ENCODE results near the gene HOXA3.

HOXA3 gene

GRCh38 chr7:27177795-27178320 is 25.5 kb upstream of the HOXA3 start:
- DNase-seq, result peak; percentile 34

DNA sequence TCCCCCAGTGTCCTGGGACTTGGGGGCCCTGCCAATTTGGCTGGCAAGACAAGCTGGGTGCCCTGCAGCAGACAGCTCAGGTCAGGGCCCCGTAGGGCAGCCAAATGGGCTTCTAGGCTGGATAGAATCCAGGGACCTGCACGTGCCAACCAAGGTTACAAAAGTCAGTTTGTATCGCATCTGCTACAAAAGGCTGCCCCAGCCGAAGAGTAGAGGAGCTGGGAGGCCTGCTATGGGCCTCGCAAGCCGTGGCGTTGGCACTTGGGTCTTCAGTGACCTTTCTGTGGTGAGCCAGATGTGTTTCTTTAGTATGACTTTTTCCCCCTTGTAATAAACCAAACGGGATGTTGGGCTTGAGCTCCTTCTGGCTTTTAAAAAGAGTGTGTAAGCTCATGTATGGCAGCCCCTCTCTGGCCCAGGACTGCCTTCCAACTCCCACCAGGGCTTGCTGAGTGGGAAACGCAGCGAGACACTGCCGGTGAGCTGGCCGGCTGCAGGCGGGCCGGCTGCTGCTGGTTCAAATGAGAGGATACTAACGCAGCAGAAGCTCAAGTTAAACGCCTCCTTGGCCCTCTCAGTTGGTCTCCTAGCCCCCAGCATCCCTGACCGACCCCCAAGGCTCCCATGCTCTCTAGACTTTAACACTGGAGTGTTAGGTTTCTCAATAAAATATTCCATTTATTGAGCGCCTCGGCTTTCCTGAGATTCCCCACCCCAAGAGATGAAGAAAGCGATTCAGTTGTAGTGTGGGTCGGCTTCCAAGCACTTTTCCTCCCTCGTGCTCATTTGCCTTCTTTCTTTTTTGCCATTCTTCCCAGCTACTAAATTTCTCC is 24.8 kb upstream of the HOXA3 start:
- no peak for DNase-seq

GRCh38 chr7:27176524-27176845 is 24.1 kb upstream of the HOXA3 start:
- no peak for DNase-seq

DNA sequence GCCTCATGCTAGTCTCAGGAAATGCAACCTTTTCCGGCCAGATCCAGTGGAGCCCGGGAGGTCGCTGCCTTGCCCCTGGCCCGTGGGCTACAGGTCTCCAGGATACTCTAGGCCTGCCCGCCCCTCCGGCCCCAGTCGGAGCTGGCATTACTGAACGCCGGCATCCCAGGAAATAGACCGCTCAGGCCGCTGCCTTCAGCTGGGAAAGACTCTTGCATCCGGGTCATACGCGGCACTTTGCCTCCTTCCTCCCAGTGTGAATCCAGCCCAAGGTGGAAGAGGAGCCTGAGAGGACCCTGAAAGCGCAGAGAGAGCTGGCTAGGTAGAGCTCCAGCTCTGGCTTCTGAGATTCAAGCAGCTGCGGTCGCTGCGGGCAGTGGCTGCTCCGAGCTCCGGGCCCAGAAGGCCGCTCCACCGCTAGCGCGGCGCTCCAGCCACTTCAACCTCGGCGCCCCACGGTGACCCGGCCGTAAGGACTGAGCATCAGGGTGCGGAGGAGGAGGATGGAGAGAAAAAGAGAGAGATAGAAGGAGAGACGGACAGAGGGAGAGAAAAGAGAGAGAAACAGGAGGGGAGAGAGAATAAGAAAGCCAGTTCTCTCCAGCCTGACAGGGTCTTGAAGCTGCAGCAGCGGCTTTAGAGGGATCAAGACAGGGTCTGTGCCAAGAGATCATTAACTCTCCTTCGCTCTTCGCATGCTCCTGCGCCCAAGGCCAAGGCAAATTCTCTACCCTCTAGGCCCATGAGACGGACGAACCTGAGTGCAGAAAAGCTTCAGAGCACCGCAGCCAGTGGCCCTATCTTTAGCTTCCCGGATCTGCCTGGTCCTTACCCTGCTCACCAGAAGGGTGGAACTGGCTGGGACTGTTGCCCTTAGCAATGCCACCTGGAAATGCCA is 23.5 kb upstream of the HOXA3 start:
- no peak for DNase-seq

DNA sequence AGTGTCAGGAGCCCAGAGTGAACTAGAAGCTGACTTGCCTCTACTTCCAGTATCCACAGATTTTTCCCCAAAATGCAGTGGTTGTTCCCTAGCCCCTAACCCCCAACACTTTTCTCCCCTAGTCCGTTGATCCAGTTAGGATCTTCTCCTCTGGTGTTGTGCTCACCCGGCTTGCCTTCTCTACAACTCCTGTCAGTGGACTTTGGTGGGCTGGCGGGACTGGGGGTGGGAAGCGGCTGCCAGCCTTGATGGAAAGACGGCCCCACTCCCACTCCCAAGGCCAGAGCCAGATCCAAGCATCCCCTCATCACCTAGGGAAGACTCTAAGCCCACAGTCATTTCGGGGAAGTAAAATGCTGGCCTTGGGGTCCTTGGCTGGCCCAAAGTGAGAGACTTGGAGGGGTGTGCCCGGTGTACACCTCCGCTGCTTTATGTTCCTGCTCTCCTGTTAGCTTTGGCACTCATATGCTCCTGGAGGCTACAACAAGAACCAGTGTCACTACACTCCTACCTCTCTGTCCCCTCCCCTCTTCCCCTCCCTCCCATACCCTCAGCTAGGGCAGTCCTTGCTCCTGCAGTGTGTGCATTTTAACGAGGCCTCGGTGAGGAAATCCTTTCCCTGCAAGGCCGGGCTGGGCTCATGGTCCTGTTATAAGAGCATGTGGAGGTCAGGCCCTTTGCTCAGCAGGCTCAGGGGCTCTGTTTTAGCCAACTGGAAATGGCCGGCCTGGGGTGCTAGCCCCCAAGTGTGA is 22.7 kb upstream of the HOXA3 start:
- peak; percentile 61 for DNase-seq

GRCh38 chr7:27173956-27174873 is 21.8 kb upstream of the HOXA3 start, which contains the start of gene HOXA10:
TSS of gene HOXA10 (minus strand) at chr7:27174320. CDS start at chr7:27174306, 14 bp downstream.
- peak; percentile 86 for DNase-seq

DNA sequence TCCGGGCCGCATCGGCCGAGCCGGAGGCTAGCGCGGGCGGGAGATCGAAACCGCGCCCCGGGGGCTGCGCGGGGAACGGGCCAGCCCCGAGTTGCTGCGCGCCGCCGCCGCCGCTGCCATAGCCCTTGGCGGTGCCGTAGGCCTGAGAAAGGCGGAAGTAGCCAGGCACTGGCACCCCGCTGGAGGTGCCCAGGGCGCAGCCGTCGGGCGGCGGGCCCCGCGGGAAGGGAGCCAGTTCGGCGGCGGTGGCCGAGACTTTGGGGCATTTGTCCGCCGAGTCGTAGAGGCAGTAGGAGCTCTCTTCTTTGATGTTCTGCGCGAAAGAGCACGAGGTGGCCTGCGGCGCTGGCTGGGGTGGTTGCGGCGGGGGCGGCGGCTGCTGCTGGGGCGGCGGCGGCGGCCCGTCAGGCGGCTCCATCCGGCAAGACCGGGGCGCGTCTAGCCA is 21.1 kb upstream of the HOXA3 start:
- peak; percentile 85 for DNase-seq

GRCh38 chr7:27172823-27173510 is 20.6 kb upstream of the HOXA3 start:
- peak; percentile 91 for DNase-seq

DNA sequence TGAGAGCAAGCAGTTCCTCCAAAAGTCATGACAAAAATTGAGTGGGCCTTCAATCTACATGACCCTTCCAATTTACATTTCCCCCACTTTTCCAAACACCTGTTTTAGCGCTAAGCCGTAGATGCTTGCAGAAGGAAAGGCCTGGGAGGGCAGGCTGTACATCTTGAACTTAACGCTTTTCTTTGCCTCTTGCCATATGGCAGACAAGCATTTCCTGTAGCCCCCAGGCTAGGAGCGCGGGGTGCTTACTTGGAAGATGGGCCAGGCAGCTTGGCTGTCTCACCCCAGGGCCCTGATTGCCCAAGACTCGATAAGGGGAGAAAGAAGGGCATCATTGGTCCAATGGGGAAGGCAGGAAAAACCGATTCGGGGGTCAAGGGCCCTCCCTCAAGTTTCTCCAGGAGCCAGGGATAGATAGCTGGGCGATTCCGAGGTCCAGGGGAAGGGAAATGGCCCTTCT is 20.0 kb upstream of the HOXA3 start:
- peak; percentile 86 for DNase-seq

- peak; percentile 69 for DNase-seq
Observed at GRCh38 chr7:27171637-27172314, 19.4 kb upstream of the HOXA3 start.

GRCh38 chr7:27171325-27171636 is 18.9 kb upstream of the HOXA3 start:
- DNase-seq, result peak; percentile 69

DNA sequence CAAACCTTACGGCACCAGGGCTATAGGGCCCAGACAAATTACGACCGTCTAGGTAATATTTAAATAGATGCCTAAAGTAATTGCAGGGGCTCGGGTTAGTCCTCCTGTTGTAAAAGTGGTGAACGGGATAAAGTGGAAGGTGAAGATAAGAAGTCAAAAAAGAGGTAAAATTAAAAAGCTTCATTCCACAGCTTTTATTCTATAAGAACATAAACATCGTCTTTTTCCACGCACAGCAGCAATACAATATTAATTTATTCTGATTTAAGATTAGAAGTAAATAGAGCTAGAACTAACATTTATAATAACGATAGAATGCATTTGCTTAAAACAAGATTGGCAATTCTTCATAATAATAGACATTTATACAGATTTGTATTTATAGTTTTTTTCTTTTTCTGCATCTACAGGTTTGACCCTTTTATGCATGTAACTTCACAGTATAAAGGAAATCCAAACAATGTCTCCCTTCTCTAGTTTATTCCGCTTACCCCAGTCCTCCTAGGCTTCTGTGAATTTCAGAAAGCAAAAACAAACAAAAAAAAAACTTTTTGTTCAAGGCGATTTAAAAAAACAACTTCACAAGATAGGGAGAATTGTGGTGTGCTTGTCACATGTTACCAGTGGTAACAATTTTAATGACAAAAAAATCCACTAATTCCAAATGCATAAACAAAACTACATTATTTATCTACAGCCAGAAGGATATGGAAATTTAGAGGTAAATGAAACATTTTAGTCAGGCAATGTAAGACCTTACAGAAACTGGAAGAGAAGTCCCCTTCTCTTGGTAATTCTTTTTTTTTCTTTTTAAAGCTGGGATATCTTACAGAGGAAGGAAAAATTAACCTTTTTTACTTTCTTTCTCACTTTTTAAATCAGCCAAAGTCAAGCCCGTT is 18.3 kb upstream of the HOXA3 start:
- peak; percentile 21 for DNase-seq

- DNase-seq, result peak; percentile 90
Observed at GRCh38 chr7:27169658-27170425, 17.5 kb upstream of the HOXA3 start.

DNA sequence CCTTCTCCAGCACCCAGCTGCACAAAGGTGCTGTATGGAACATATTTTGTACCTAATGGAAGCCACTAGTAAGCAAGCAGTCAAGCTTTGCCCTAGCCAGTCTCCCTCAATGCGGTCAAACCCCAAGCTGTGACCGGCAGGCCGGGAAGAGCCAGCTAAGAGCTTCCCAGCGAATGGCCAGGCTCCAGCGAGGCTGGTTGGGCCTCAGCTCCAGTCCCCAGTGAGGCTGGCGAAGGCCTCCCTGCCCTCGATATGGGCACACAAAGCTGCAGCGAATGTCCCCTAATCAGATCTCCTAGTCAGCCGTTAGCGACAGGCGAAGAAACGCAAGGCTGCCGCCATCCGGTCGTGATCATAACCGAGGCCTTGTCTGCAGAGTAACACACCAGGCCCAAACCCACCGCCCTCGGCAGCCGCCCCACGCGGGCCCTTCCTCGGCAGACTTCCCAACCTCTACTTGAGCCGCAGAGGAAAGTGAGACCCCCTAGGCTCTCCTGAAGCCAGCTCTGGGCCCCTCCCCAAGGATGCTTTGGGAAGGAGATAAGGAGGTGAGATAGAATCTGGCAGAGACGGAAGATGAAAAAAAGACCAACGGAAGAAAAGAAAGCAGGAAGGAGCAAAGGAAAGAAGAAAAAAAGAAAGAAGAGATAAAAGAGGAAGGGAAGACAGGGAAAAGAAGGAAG is 16.0 kb upstream of the HOXA3 start:
- DNase-seq, result peak; percentile 70

GRCh38 chr7:27167916-27168264 is 15.5 kb upstream of the HOXA3 start:
- peak; percentile 46 for DNase-seq

- DNase-seq, result peak; percentile 71
Observed at GRCh38 chr7:27166531-27167505, 14.4 kb upstream of the HOXA3 start.

DNA sequence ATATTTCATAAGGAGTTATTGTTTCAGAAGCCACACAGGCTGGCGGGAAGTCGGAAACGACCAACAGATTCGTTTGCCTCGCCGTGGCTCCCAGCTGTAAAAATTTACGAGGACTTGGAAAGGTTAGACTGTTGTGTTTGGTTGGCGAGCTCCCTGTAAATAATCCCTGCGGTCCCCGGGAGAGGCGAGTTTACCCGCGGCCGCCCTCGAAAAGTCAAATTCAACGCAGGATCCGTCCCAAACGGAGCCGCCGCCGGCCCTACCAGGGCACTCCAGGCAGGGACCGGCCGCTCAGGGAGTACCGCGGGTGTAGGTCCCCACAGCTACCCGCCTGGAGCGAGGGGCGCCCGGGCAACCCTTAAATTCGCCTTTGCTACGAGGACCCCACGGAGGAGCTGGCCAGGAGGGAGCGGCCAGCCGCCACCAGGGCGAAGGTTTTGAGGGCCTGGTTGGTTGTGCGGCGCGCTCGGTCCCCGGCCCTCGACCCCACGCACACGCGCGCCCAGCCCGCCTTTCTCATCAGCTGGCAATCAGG is 13.7 kb upstream of the HOXA3 start:
- DNase-seq, result peak; percentile 47

All from NCI-H69 (cell line).